ENCODE measurements around the gene AAMP. TPM values are rescaled to one million over a fixed set of nuclear protein-coding genes. Genes with fewer than 3 reads are reported as not detected.
A peak's percentile ranks its signal among the peaks of the same experiment; 100 is the strongest.

The AAMP gene
- total RNA-seq, 4 donors from 2014 or later: 91.8 to 151 (median 115) TPM

DNA sequence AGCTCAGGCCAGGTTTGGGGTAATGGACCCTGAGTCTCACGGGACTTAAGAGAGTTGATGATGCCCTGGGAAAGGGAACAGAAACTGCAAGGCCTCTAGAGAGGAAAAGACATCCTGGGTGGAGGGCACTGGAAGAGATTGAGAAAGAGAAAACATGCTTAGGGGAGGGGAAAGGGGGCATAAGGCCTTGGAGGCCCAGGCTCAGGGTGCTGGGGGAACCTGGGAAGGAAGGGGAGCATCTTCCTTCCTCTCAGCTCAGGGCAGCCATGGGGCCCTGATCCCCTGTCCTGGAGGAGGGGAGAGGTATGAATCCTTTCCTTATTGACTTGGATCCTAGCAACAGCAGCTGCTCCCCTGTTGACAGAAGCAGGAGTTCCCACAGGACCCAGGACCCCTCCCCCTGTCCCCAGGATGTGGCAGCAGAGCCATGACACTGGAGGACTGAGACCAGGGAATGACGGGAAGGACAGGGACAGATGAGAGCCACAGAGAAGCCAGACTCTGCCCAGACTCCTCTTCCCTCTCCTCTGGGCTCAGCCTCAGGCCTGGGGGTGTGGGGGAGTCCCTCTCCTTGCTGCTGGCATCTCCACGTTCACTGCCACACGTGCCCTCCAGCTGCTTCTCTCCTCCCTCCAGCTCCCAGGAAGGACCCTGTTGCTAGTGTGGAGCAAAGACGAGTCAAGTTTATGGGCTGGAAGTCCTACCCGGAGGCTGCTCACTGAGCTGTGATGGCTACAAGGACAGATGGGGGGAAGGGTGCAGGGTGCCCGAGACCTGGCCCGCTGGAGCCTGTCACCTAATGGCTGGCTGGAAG lies 8.3 kb downstream of the AAMP start:
- peak overlapping the region; percentile 21 to 83 (median 58) for H3K27ac ChIP-seq
- H3K27me3 ChIP-seq: no peaks in the 10 kb centered on the region
- TF ChIP-seq POLR2A (IDR thresholded peaks at IDR 0.05): no peak
- TF ChIP-seq, protein P1, sequence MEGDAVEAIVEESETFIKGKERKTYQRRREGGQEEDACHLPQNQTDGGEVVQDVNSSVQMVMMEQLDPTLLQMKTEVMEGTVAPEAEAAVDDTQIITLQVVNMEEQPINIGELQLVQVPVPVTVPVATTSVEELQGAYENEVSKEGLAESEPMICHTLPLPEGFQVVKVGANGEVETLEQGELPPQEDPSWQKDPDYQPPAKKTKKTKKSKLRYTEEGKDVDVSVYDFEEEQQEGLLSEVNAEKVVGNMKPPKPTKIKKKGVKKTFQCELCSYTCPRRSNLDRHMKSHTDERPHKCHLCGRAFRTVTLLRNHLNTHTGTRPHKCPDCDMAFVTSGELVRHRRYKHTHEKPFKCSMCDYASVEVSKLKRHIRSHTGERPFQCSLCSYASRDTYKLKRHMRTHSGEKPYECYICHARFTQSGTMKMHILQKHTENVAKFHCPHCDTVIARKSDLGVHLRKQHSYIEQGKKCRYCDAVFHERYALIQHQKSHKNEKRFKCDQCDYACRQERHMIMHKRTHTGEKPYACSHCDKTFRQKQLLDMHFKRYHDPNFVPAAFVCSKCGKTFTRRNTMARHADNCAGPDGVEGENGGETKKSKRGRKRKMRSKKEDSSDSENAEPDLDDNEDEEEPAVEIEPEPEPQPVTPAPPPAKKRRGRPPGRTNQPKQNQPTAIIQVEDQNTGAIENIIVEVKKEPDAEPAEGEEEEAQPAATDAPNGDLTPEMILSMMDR (IDR thresholded peaks at IDR 0.05): no peak
- H3K36me3 ChIP-seq: peaks cover 0 to 35% (median 0%) of the 10 kb centered on the region in 3 donors
- no peaks in the 10 kb centered on the region for H3K9me3 ChIP-seq
- no peak for DNase-seq
- peaks cover 0 to 76% (median 9%) of the 10 kb centered on the region in 4 donors for H3K4me1 ChIP-seq
- H3K4me3 ChIP-seq: no peak overlapping the region

GRCh38 chr2:218260742-218261422 lies 9.1 kb downstream of the AAMP start, which contains the start of gene GPBAR1:
GPBAR1 (plus strand) TSS chr2:218261015; CDS start chr2:218262725, 1,710 bp downstream.
- TF ChIP-seq, protein P1 (IDR thresholded peaks at IDR 0.05): no peak
- no peak for TF ChIP-seq POLR2A (IDR thresholded peaks at IDR 0.05)
- peak within 1 kb of the TSS; percentile 42 to 83 (median 62) for H3K27ac ChIP-seq
- peak in 2 of 3 donors; percentile 56 to 60 for DNase-seq
- H3K4me3 ChIP-seq: no peak within 1 kb of the TSS
- peaks cover 0 to 76% (median 9%) of the 10 kb centered on the region in 4 donors for H3K4me1 ChIP-seq
- peaks cover 0 to 32% (median 0%) of the 10 kb centered on the region in 3 donors for H3K36me3 ChIP-seq
- H3K9me3 ChIP-seq: no peaks in the 10 kb centered on the region
- no peaks in the 10 kb centered on the region for H3K27me3 ChIP-seq

DNA sequence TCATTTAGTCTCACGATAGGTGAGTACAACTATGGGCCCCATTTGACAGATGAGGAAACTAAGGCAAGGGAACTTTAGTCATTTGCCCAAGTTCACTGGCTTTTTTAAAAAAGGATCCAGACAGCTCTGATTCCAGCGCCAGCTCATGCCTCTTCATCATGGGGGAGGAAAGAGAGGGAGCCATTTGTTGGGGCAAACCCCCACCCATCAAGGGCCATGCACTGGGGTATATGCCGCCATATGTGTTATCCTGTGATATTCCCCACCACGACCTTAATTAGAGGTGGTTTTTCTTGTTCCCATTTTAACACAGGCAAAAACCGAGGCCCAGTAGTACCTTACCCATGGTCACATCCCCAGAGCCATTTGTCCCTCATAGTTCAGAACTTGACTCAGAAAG lies 9.8 kb downstream of the AAMP start:
- H3K27me3 ChIP-seq: no peaks in the 10 kb centered on the region
- H3K4me3 ChIP-seq: no peak overlapping the region
- DNase-seq: peak in 1 of 3 donors; percentile 6
- peaks cover 0 to 32% (median 0%) of the 10 kb centered on the region in 3 donors for H3K36me3 ChIP-seq
- H3K27ac ChIP-seq: peak overlapping the region in 3 of 4 donors; percentile 50 to 83 (median 74)
- H3K4me1 ChIP-seq: peaks cover 0 to 68% (median 8%) of the 10 kb centered on the region in 4 donors
- no peaks in the 10 kb centered on the region for H3K9me3 ChIP-seq
- TF ChIP-seq, protein P1 (IDR thresholded peaks at IDR 0.05): no peak

DNA sequence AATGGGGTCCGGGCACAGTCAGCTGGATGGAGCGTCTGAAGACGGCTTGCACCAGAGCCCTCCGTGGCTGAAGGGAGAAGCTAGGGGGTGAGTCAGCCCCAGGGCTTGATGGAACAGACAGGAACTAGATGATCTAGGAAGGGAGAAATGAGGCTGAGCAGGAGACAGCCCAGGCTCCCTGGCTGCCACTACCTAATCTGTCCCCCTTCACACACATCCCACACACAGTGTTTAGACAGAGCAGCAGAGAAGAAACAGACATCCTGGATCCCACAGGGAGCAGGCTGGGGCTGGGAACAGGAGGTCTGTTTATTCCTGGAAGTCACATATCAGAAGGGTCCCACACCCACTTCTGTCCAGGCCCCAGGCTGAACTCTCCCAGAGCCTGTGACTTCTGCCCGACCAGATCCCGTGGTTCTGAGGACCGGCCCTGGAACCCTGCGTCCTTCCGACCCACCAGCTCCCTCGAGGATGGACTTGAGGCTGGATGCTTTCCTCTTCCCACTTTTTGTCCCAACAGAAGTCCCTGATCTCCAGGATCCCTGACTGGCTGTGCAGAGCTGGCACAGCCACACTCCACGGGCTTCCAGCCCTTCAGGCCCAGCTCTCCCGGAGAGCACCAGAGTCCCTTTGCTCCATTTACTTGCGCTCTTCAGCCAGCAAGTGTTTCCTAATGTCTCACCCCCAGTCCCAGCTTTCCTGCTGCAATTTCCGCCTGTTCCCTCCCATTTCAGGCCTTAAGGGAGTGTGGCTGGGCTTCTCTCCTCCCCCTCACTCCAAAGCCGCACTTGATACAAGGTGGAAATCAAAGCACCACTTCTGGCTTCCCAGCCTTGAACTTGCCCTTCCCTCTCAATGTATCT lies 10.6 kb downstream of the AAMP start:
- no peaks in the 10 kb centered on the region for H3K27me3 ChIP-seq
- H3K4me3 ChIP-seq: no peak overlapping the region
- DNase-seq: peak in 1 of 3 donors; percentile 55
- H3K9me3 ChIP-seq: no peaks in the 10 kb centered on the region
- H3K36me3 ChIP-seq: peaks cover 0 to 32% (median 0%) of the 10 kb centered on the region in 3 donors
- peaks cover 0 to 60% (median 7%) of the 10 kb centered on the region in 4 donors for H3K4me1 ChIP-seq
- peak overlapping the region; percentile 27 to 83 (median 62) for H3K27ac ChIP-seq
- TF ChIP-seq POLR2A (IDR thresholded peaks at IDR 0.05): no peak
- TF ChIP-seq, protein P1 (IDR thresholded peaks at IDR 0.05): no peak

All from Peyer's patch (tissue), 4 donors.